ENCODE measurements around the gene SLC6A19.

- TF ChIP-seq POLR2A (IDR thresholded peaks at IDR 0.05) (no peak), CTCF (IDR thresholded peaks at IDR 0.05) (no peak)
Measured at GRCh38 chr5:1264211-1264610, 62.8 kb downstream of the SLC6A19 start.
